Inflammatory macrophage (primary cell): ENCODE results near the gene HBG1.
"Not testable (repeated sequence)": the region's sequence is repeated elsewhere in the genome, so short reads cannot be mapped to it uniquely, and the experiment has no call there.

Source experiments
- DNase-seq, 2 donors: peaks; one replicate each; pipeline ENCODE4 v3.0.0-alpha.2; 2020 to 2022

HBG1 gene

DNA sequence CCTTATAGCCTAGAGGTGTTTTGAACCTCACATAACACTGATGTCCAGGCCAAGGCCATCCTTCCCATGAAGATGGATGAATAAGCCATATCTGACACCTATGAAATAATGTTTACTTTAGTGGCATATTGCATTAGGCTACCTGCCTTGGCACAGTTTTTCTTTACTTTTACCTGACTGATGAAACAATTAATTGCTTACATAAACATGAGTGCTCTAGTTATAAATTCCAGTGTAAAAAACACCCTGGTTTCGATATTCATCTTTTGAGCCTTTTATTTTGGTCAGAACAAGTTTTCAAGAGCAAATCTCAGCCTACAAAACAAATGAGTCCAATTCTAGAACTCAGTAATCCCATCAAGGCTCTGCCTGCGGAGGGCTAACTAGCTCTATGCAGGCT, 27.0 kb upstream of the HBG1 start:
- DNase-seq = no peak

DNA sequence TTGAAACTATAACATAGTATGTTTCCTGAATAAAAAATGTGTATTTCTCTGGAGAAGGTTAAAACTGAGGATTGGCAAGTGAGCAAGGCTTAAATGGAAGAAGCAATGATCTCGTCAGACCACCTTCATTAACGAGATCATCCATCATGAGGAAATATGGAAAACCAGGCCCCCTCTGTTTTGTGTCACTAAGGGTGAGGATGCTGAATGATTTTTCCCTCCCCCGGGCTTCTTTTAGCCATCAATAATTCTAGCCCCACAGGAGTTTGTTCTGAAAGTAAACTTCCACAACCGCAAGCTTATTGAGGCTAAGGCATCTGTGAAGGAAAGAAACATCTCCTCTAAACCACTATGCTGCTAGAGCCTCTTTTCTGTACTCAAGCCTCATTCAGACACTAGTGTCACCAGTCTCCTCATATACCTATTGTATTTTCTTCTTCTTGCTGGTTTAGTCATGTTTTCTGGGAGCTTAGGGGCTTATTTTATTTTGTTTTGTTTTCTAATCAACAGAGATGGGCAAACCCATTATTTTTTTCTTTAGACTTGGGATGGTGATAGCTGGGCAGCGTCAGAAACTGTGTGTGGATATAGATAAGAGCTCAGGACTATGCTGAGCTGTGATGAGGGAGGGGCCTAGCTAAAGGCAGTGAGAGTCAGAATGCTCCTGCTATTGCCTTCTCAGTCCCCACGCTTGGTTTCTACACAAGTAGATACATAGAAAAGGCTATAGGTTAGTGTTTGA, 25.9 kb upstream of the HBG1 start:
- no peak for DNase-seq

DNA sequence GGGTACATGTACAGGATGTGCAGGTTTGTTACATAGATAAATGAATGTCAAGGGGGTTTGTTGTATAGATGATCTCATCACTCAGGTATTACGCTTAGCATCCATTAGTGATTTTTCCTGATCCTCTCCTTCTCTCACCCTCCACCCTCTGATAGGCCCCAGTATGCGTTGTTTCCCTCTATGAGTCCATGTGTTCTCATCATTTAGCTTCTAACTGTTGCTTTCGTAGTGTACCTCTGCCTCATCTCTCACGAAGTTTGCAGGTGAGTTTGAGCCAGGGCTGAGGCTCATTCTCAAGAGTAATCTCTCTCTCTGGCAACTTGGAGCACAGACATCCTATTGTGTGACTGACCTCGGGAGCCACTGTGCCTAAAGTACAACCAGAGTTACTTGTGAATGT, 24.7 kb upstream of the HBG1 start:
- no peak for DNase-seq

DNA sequence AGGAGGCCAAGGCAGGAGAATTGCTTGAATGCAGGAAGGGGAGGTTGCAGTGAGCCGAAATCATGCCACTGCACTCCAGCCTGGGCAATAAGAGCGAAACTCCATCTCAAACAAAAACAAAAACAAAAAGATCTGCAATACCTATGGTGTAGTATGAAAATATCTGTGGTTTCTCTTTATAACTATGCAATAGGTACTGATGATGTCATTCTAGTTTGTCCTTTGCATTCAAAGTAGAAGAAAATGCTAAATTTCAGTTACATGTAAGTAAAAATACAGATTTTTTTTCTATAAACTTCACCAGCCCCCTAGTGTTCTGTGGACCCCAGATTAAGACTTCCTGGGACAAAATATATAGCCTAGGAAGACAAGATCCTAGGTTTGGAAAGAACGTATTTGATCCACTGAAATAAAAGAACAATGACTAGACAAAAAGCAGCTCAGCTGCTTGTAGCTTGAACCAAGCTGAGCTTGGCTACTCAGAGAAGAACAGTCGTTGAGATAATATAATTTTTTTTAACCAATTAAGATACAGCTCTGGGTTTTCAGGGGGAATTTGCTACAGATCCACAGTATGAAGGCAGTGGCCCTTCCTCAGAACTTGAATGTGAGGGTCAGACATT, 22.8 kb upstream of the HBG1 start:
- no peak for DNase-seq

DNA sequence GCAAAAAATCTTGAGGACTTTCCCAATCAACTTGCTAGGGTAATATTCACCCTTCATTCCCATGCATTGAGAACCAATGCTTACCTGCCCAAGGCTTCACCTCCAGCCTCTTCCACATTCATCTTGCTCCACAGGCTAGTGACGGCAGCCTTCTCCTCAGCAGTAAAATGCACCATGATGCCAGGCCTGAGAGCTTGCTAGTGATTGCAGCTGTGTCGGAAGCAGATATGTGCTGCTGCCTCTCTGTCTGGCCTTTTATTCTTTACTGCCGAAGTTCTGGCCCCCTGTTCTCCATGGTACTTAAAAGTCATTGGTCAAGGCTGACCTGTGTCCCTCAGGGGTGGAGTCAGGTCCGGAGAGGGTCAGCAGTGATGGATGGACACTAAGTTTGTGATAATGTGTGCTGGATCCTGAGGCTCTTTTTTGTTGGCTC, 20.1 kb upstream of the HBG1 start, which contains the start of gene HBE1:
HBE1 (minus strand) TSS at position 231 of the 433 bp plus-strand sequence; CDS start at position 176, 55 bp downstream.
- no peak for DNase-seq

DNA sequence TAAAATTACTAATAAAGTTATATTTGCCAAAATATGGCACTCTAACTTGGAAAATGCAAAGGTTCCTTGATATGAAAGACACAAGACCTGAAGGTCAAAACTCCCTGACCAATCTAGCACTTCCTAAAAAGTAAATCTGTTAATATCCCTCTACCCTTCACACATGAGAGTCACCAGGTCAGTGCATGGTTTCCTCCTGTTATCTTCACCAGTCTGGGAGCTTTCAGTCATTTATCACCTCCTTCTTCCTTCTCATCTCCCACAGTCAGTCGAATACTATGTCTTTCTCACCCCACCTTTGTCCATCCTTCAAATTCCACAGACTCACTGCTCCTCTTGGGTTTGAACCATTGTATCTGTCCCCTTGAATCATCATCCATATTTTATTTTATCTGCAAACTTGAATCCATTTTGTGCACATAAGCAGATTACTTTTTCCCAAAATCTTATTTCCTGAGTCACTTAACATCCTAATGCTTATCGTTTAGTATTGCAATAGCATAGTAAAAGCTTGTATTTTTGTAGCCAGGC, 17.4 kb upstream of the HBG1 start:
- DNase-seq = no peak

DNA sequence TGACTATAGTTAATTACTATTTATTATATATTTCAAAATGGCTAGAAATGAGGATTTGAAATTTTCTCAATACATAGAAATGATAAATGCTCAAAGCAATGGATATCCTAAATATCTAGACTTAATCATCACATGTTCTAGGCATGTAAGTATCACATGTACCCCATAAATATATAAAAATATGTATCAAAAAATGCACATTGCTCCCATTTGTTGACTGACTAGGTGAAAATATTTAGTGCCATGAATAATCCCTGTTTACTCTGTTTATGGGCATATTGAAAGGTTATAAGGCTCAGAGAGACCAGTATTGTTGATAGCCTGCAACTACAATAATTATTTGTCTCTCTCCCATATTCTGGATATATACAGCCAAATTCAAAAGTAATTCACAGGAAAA, 17.0 kb upstream of the HBG1 start:
- no peak for DNase-seq

DNA sequence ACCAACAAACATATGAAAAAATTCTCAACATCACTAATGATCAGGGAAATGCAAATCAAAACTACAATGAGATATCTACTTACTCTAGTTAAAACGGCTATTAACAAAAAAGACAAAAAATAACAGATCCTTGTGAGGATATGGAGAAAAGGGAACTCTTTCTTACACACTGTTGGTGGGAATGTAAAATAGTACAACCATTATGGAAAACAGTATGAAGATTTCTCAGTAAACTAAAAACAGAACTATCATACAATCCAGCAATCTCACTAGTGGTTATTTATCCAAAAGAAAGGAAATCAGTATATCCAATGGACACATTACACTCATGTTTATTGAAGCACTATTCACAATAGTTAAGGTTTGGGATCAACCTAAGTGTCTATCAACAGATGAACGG, 16.2 kb upstream of the HBG1 start:
- no peak for DNase-seq

DNA sequence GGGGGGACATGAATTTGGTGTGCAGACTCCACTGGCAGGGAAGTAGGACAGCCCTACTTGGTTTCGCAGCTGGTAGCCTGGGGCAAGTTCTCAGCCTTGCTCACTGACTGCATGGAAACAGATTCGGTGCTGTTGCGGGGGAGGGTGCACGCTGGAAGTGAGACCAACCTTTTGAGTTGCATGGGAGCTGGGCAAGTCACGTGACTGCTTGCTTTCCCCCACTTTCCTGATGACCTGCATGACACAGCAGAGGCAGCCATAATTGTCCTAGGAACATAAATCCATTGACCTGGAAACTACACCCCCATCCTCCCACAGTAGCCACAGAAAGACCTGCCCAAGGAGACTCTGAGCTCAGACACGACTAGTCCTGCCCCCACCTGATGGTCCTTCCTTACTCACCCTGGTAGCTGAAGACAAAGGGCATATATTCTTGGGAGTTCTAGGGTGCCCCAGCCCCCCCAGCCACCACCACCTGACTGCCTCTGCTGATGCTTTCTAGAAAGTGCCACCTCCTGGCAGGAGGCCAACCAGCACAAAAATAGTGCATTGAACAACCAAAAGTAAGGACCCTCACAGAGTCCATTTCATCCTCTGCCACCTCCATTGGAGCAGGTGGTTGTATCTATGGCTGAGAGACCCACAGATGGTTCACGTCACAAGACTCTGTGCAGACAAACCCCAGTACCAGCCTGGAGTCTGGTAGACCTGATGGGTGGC, 9.0 kb upstream of the HBG1 start:
- no peak for DNase-seq

DNA sequence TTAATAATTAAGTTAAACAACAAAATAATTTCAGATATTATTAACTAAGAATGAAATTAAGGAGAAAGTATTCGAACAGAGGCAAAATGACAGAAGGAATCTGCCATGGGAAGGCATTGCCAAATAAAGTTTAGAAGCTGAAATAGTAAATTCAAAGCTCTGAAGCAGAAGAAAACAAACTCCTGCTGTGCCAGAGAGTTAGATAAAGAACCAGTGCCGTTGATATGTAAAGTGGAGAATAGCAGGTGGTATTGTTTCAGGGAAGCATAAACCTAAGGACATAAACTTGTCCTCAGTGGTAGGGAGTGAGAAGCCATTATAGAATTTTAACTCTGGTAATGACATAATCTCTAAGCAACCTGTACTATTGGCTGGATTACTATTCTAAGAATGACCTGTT, 7.6 kb upstream of the HBG1 start:
- no peak for DNase-seq

DNA sequence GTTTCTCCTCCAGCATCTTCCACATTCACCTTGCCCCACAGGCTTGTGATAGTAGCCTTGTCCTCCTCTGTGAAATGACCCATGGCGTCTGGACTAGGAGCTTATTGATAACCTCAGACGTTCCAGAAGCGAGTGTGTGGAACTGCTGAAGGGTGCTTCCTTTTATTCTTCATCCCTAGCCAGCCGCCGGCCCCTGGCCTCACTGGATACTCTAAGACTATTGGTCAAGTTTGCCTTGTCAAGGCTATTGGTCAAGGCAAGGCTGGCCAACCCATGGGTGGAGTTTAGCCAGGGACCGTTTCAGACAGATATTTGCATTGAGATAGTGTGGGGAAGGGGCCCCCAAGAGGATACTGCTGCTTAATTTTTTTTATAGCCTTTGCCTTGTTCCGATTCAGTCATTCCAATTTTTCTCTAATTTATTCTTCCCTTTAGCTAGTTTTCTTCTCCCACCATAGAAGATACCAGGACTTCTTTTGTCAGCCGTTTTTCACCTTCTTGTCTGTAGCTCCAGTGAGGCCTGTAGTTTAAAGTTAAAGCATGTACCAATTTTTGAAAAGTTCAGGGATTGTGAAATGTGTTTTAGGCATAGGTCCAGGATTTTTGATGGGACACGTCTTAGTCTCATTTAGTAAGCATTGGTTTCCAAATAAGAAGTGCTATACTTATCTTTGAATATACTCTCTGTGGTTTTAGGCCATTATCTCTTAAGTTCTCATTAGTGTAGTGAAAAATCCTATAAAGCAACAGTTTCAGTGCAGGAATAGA, 5.2 kb upstream of the HBG1 start, which contains the start of gene HBG2:
HBG2 (minus strand) TSS at position 136 of the 768 bp plus-strand sequence; CDS start at position 83, 53 bp downstream.
- DNase-seq = not testable (repeated sequence)

DNA sequence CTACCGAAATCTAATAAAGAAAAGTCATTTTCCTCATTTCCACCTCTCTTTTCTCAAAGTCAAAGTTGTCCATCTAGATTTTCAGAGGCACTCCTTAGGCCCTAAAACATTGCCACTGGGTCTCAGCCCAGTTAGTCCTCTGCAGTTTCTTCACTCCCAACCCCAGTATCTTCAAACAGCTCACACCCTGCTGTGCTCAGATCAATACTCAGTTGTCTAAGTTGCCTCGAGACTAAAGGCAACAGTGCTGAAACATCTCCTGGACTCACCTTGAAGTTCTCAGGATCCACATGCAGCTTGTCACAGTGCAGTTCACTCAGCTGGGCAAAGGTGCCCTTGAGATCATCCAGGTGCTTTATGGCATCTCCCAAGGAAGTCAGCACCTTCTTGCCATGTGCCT, 4.4 kb upstream of the HBG1 start:
- not testable (repeated sequence) for DNase-seq

DNA sequence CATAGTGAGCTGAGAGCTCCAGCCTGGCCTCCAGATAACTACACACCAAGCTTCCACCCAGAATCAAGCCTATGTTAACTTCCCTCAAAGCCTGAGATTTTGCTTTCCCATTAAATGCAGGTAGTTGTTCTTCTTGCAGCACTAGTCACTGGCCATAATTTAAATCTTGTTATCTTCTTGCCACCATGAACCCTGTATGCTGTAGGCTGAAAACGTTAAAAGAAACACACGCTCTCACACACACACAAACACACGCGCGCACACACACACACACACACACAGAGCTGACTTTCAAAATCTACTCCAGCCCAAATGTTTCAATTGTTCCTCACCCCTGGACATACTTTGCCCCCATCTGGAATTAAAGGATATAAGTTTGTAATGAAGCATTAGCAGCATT, 3.8 kb upstream of the HBG1 start:
- not testable (repeated sequence) for DNase-seq

DNA sequence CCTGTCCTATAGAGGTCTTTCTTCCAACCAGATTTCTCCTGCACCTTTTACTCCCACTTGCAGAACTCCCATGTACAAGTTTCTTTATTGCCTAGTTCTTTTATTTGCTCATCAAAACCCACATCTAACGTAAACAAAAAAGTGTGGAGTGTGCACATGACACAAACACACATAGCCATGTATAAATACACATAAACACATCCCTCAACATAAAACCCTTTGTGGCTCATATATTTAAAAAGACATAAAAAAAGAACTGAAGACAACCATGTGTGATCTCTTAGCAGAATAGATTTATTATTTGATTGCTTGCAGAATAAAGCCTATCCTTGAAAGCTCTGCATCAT, 3.2 kb upstream of the HBG1 start:
- DNase-seq = no peak

DNA sequence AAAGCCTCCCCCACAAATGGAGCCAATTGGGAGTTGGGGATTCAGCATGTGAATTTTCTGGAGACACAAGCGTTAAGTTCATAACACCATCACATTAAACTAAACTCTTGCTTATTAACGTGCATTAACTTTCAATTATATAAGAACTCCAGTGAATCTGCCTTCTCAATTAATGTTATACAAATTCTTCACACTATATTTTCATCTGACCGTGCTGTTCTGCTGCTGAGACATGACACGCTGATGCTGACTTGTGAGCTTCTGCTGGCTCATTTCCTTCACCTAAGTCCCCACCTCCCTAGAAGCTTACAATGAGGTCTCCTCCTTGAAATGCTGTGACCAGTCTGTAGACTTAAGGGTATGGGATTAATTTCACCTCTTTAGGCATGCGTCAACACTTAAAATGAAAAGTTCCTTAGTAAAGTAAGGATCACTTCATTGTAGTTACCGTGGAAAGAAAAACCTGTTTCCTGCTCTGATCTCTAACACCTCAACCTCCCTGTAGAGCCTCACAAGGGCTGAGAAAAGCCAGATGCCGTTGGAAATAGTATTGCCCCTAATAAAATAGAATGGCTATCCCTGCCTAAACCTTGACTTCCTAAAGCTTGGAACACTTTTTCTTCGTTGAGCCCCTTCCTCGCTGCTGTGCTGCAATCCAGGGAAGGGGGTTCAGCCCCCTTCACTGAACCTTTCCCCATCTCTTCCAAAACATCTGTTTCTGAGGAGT, 2.7 kb upstream of the HBG1 start:
- no peak for DNase-seq

DNA sequence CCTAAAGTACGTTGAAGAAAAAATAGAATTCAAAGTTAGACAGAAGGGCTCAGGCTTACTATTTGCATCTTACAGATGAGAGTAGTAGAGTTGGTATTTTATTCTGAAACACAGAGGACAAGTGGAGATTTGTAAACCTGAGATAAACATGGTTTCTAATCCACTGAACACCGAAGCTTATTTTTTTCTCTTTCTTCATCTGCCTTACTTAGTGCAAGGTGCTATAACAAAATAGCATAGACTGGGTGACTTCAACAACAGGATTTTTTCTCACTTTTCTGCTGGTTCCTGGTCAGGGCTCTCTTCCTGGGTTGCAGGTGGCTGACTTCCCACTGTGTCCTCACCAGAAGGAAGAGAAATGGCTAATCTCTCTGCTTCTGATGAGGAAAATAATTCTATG, 2.1 kb upstream of the HBG1 start:
- DNase-seq = no peak

DNA sequence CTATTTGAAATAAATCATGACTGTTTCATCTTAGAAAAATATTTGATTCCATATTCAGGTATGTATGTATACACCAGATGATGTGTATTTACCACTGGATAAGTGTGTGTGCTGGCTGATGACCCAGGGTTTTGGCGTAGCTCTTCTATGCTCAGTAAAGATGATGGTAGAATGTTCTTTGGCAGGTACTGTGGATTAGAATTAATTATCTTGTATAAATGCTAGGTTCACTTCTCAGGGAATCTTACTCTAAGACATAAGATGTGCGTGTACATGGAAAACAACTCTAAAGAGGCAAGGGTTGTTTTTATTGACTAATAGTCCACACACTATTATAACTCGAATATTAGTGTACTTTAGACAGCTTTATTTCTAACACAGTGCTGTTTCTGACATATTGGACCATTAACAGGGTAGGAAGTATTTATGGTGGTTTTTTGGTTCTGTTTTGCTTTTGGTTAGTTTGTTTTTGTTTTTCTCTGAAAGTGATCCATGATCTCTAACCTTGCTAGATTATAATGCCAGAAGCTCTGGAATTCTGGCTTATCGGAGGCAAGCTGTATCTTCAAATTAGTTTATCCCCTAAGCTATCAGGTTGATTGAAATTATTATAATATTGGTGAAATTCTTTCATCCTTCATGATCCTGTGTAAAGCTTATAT, 1.0 kb upstream of the HBG1 start:
- DNase-seq = no peak

DNA sequence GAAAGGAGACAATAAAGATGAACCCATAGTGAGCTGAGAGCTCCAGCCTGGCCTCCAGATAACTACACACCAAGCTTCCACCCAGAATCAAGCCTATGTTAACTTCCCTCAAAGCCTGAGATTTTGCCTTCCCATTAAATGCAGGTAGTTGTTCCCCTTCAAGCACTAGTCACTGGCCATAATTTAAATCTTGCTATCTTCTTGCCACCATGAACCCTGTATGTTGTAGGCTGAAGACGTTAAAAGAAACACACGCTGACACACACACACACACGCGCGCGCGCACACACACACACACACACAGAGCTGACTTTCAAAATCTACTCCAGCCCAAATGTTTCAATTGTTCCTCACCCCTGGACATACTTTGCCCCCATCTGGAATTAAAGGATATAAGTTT, 1.2 kb downstream of the HBG1 start:
- DNase-seq = not testable (repeated sequence)

DNA sequence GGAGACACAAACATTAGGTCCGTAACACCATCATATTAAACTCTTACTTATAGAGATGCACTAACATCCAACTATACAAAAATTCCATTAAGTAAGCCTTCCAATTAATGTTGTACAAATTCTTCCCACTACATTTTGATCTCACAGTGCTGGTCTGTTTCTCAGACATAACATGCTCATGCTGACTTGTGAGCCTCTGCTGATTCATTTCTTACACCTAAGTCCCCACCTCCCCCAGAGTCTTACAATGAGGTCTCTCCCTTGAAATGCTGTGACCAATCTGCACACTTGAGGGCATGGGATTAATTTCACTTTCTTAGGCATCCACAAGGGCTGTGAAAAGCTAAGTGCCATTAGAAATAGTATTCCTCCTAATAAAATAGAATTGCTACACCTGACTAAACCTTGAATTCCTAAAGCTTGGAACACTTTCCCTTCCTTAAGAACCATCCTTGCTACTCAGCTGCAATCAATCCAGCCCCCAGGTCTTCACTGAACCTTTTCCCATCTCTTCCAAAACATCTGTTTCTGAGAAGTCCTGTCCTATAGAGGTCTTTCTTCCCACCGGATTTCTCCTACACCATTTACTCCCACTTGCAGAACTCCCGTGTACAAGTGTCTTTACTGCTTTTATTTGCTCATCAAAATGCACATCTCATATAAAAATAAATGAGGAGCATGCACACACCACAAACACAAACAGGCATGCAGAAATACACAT, 2.0 kb downstream of the HBG1 start:
- DNase-seq = no peak

DNA sequence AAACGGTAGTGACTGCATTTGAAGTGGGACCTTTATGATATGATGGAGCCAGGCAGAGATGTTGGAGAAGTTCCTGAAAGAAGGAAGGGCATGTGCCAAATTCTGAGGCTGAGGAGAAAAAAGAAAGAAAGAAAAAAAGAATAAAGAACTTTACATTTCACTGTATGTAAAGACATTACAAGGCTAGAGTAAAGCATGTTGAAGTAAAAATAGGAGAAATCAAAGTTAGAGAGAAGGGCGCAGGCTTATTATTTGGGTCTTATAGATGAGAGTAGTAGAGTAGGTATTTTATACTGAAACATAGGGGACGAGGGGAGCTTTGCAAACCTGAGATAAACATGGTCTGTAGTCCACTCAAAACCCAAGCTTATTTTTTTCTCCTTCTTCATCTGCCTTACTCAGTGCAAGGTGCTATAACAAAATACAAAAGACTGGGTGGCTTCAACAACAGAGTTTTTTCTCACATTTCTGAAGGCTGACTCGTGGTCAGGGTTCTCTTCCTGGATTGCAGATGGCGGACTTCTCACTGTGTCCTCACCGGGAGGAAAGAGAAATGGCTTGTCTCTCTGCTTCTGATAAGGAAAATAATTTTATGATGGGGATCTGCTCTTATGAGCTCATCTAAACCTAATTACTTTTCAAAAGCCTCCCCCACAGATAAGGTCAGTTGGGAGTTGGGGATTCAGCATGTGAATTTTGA, 2.7 kb downstream of the HBG1 start:
- no peak for DNase-seq
